Stimulated activated CD8-positive, alpha-beta memory T cell treated with anti-CD3 and anti-CD28 coated beads, Interleukin-12 subunit alpha, Interleukin-12 subunit beta, amount 100 ng/mL, for 4 hours (primary cell): ENCODE results near the gene MICU2.

Source experiments
- DNase-seq: peaks from one replicate; pipeline ENCODE4 v3.0.0-alpha.2; 2020; ENCODE audit warnings: low read depth

MICU2 gene

GRCh38 chr13:21603531-21604448 lies at the start of gene MICU2:
TSS of gene MICU2 (minus strand) at chr13:21604170. CDS start at chr13:21604148, 22 bp downstream.
- DNase-seq: peak; percentile 94

- DNase-seq: no peak
Measured at GRCh38 chr13:21641629-21642028, 37.7 kb upstream of the MICU2 start.

DNA sequence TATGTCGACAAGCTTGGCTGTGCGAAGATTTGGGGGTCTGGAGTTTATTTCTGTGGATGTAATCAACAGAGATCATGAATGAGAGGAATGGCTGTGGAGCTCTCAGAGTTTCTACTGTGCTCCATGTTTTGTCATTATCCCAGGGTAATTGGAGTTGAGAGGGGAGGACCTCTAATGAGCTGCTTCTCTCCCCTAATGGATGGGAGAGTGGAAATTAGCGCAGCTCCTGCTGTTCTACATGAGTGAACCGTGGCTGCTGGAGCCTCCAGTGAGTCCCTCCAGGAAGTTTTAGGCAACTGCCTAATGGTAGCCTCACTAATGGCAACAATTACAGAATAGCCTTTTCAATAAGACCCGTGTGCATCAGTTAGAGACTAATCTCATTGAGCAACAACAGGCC lies 35.6 kb upstream of the MICU2 start:
- no peak for DNase-seq

- DNase-seq: no peak
Measured at GRCh38 chr13:21638319-21639282, 34.6 kb upstream of the MICU2 start.

- peak; percentile 10 for DNase-seq
Measured at GRCh38 chr13:21637296-21637695, 33.3 kb upstream of the MICU2 start.

DNA sequence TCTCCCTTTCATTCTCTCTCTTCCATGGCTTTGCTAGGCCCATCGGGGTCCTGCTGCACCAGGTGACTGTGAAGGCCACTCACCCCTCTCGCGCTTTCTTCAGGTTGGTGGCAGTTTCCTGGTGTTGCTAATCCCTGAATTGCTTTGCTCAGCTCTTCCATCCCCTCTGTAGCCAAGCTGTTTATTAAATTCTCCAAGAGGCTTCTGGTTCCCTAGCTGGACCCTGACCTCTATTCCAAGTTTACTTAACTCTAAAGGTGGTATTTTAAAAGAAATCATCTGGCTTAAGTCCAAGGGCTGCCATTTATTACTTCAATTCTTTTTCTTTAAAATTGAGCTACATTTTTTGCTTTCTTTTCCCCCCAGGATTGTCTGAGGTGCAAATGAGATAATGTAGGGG lies 32.7 kb upstream of the MICU2 start:
- DNase-seq: no peak

DNA sequence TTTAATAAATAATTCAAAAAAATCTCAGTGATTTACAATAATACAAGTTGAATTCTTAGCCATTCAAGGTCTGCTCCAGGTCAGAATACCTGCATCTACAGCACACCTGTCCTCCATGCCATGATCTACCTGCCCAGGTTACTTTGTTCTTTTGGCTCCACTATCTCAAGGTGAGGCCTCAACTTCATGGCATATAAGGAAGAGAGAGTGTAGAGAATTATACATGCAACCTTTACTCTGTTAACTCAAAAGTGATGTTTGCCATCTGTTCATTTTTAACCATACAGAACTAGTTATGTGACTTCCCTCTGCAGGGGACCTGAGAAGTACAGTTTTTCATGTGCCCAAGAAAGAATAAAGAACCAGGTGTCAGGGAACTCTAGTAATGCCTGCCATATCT lies 28.2 kb upstream of the MICU2 start:
- no peak for DNase-seq

DNA sequence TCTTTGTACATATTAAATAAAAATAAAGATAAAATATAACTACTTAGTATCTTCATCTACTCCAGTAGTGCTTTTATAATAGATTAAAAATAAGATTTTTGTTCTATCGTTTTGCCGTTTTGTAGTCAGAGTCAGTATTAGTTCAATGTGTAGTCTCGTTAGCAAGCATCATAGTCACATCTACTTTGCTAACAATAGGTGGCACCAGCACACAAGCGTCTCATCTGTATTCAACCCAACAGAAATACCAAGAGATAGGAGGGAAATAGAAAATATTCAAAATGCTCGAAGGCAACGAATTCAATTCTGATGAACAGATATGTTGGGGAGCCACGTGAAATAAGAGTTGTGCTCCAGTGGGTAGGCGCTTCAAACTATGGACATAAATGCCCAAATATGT lies 21.4 kb upstream of the MICU2 start:
- no peak for DNase-seq

- DNase-seq: no peak
Measured at GRCh38 chr13:21620861-21621260, 16.9 kb upstream of the MICU2 start.

DNA sequence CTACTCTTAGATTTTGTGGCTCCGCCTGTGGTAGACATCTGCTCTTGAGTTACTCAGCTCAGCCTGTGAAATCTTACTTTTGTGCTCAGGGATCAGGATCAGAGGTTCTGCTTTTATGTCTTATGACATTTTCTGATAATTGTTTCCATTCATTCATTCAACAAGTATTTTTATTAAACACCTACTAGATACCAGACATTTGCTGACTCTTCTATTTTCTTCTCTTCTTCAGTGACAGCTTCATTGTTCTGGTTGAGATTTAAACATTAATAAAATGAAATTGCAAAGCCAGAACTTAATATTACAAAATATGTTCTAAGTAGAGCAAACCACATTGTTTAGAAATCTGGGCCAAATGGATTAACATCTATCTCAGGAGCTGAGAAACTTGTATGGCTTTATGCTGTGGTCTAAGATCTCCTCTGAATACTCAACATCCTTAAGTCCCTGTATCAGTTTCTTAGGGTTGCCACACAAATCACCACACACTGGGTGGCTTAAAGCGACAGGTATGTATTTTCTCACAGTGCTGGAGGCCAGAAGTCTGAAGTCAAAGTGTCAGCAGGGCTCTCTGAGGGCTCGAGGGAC lies 15.8 kb upstream of the MICU2 start:
- DNase-seq: no peak

DNA sequence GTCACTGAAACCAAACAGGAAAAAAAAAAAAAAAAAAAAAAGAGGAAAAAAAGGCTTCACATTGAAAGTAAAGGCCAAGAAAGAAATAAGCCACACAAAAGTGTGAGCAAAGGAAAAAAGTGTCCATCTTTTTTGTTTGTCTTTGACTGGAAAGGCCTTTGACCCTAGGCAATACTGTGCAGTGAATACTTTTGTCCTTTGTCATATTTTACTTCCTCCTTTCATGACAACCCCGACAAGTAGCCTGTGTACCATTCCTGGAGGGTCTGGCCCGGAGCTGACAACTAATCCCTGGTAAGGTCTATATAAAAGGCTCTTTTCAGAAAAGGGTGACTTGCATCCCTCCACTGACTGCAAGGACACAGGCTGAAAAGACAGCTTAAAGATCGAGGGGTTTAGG lies 12.9 kb upstream of the MICU2 start:
- no peak for DNase-seq

DNA sequence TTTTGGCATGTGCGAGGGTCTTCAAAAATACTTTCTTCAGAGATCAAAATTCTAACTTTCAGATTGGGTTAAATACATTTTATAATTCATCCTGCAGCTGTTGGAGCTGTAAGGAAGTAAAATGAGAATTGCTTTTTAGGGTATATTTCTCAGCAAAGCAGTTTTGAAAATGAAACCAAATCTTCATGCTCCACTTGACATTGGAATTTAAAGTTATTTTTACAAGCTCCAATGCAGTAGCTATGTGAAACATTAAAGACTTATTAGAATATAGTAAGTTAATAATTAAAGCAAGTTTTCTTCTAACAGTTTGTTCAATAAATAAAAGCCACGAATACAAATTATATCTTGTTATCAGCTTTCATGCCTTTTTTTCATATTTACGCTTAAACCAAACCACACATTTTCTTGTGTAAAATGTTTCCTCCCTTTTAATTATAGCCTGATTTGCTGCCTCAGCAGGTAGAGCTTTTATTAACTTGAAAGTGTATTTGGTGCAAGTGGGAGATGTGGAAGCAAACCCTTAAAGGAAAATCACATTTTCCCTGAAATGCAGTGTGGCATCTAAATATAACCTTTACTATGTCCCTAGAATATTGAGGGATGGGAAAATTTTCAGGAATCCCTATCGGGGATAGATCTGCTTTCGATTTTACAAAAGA lies 12.4 kb upstream of the MICU2 start:
- no peak for DNase-seq

DNA sequence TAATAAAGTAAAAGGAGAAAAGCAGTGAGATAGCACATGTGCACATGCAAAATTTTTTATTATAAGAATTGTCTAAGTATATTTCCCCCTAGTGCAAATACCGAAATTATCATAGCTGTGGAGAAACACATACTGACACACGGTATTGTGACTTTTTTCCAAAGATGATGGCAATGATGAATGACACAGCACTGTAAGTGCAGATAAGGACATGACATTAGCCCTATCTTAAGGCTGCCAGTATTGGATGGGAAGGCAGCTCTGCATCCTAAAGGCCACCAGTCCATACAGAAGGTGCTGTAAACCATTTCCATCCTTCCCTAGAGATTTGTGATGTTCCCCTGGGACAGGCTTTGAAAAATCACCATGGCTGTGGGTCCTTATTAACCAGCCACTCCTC lies 11.5 kb upstream of the MICU2 start:
- DNase-seq: no peak

DNA sequence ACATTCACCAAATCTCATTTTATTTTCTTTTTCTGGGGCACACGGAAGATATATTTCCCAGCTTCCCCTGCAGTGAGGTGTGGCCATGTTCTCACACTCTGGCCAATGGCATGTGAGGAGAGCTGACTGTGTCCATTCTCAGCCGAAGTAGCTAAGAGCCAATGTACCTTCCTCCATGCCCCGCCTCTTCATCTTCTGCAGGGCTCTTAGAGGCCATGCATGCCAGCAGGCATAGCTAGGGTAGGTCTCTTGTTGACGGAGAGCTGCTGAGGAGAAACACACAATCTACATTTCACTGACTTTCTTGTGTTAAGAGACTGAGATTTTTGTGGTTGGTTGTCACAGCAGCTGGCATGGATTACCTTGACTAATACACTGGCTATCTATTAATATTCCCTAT lies 9.8 kb upstream of the MICU2 start:
- no peak for DNase-seq

DNA sequence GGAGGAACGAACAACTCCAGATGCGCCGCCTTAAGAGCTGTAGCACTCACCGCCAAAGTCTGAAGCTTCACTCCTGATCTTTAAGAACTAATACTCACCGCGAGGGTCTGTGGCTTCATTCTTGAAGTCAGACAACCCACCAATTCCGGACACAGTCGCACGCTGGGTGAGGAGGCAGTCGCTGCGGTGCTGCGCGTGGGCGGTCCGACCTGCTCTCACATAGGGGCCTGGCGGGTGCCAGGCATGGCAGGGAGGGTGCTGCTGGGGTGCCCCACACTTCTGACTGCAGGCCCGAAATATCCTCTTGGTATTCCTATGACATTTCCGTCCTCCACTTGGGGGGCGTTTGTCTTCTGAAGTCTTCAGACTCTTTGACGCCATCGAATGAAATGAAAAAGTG lies 7.4 kb upstream of the MICU2 start:
- no peak for DNase-seq

DNA sequence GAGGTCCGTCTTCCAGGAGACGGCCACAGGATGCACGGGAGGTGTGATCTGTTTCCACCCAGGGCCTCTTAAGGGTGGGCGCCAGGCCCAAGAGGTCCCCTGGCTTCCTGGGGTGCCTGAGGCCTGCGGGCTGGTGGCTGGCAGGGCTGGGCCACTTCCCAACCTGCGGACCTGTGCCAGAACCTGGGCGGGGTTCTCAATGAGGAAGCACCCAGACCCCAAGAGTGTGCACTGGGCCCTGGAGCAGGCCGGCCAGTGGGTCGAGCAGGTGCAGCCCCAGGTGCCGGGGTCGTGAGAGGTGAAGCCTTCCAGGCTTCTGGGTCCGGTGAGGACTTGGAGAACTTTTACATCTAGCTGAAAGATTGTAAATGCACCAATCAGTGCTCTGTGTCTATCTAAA lies 6.7 kb upstream of the MICU2 start:
- DNase-seq: no peak

DNA sequence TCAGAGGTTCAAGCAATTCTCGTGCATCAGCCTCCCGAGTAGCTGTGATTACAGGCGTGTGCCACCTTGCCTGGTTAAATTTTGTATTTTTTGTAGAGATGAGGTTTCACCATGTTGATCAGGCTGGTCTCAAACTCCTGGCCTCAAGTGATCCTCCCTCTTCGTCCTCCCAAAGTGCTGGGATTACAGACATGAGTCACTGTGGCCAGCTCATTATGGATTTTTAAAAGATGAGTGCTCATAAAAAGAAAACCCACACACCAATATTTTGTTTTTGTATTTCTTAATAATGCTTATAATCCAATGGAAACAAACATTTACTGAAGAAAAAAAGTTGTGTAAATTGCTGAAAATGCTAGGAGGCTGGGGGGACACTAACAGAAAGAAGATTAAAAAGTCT lies 5.0 kb upstream of the MICU2 start:
- no peak for DNase-seq

- no peak for DNase-seq
Measured at GRCh38 chr13:21606796-21607195, 2.8 kb upstream of the MICU2 start.

DNA sequence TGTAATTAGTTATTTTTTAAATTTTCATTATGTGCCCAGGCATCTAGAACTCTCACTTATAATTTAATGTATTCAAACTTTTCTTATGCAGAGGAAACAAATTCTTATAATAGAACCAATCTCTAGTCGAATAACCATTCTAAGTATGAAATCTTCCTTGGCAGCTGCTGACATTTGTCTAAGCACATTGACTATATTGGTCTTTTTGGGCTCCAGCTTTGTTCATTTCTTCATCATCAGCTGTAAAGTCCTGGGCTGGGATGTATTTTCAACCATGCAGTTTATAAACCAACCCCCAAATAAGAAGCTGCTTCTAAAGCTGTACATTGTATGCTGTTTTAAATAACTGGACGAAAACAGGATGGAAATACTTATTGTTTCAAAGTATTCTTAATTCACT lies 2.3 kb upstream of the MICU2 start:
- DNase-seq: no peak

- no peak for DNase-seq
Measured at GRCh38 chr13:21596722-21597121, 7.2 kb downstream of the MICU2 start.

- DNase-seq: no peak
Measured at GRCh38 chr13:21595546-21595822, 8.5 kb downstream of the MICU2 start.
